ENCODE data around the gene NPAS3.

DNA sequence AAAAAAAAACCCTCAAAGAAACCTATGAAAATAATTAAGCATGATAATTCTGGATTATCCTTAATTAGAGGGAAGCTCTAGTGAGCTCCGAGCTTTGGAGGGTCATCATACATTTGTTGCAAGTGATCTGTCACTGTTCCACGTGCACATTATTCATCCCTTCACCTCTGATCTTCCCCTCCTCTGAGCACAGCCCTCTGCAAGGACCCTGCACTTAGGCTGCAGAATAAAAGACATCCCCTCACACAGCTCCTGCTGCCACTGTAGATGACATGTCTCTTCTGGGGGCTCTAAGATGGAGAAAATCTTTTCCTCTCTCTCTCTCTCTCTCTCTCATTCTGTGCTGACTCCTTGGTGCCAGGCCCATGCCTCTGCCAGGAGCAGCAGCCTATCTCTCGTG is 711.8 kb downstream of the NPAS3 start:
- no peak for TF ChIP-seq CTCF (IDR thresholded peaks at IDR 0.05)
- TF ChIP-seq POLR2A (IDR thresholded peaks at IDR 0.05): no peak
- no peak for TF ChIP-seq POLR2AphosphoS5 (IDR thresholded peaks at IDR 0.05)

Measured in breast epithelium (tissue), 3 donors.